Lower leg skin (tissue), 3 donors: ENCODE data around the gene TMEM131L.

Source experiments
- CTCF ChIP-seq, 3 donors: fragments of 450-650 bp; IDR thresholded peaks; one replicate each; pipeline ENCODE4 v1.5.1; 2016; ENCODE audit warnings: antibody characterized with exemption in 3 of 3, mild to moderate bottlenecking in 3 of 3, moderate library complexity in 2 of 3
- POLR2A ChIP-seq, 2 donors: fragments of 450-650 bp; IDR thresholded peaks; one replicate each; pipeline ENCODE4 v1.6.1; 2016 to 2017; ENCODE audit warnings: antibody characterized with exemption in 2 of 2, mild to moderate bottlenecking in 1 of 2, moderate library complexity in 1 of 2

GRCh38 chr4:153676984-153677383, 210.8 kb downstream of the TMEM131L start:
- TF ChIP-seq CTCF (IDR thresholded peaks at IDR 0.05) (no peak), POLR2A (IDR thresholded peaks at IDR 0.05) (no peak)
